HepG2 (cell line): ENCODE measurements around the gene FAM187B. TPM values are rescaled to one million over a fixed set of nuclear protein-coding genes. Genes with fewer than 3 reads are reported as not detected.

Source experiments
- ATAC-seq: fragments of 200-7000 bp; cut with Tn5 transposase; 3 replicates; pipeline ENCODE4 v1.9.1; 2020; ENCODE audit warnings: mild to moderate bottlenecking, moderate library complexity
- BruUV-seq: library from RNA; stranded (reverse); fragments of 400-500 nt; replicated peaks from 2 replicates; lab custom pipeline; 2021; lab: Mats Ljungman, UMichigan
- CTCF ChIA-PET: fragments of 300-600 bp; formaldehyde crosslinking; extraction: SDS; loops from one replicate; lab custom pipeline; 2021; ENCODE audit warnings: low total read pairs, inconsistent platforms, low intra/inter-chr PET ratio; lab: Yijun Ruan, JAX
- POLR2A ChIA-PET: fragments of 350-600 bp; sonication (Branson Sonifier 250); formaldehyde crosslinking; loops from one replicate; lab custom pipeline; 2020; ENCODE audit warnings: antibody characterized with exemption, inconsistent platforms; lab: Yijun Ruan, JAX
- DNase-seq: peaks from one replicate; pipeline ENCODE4 v3.0.0-alpha.2; 2015; ENCODE audit warnings: low spot score
- FAIRE-seq: peaks from 3 replicates; lab custom pipeline; 2011; peaks lifted over from hg19 to GRCh38; lab: Jason Lieb, UNC
- H2AFZ ChIP-seq: one replicate; pipeline ENCODE4 v1.6.1; 2011; ENCODE audit warnings: low read length, inconsistent platforms
- H3K27ac ChIP-seq: fragments of 300-600 bp; 3 replicates; pipeline ENCODE4 v1.8.0; 2011; ENCODE audit warnings: mixed run types, mild to moderate bottlenecking, mixed read lengths, low read length, inconsistent platforms; ENCODE audit not compliant: insufficient read depth; ENCODE audit errors: extremely low read length
- H3K27me3 ChIP-seq, 2 experiments: fragments of 200-600 bp in 1 of 2; 2 replicates in 1 of 2; 3 replicates in 1 of 2; pipeline versions ENCODE4 v1.6.0 to v1.8.0; 2011; ENCODE audit warnings: low read length in 2 of 2, mild to moderate bottlenecking in 2 of 2, moderate library complexity in 2 of 2, inconsistent platforms in 1 of 2; ENCODE audit not compliant: insufficient read depth in 2 of 2, control insufficient read depth in 1 of 2
- H3K36me3 ChIP-seq, 2 experiments: fragments of 200-600 bp in 1 of 2; replicated peaks in 1 of 2; 2 replicates in 1 of 2; 3 replicates in 1 of 2; pipeline versions ENCODE4 v1.5.1 to v1.8.0; 2011; ENCODE audit warnings: low read length in 2 of 2, inconsistent platforms in 1 of 2; ENCODE audit not compliant: insufficient read depth in 2 of 2, control insufficient read depth in 1 of 2
- H3K4me1 ChIP-seq: 2 replicates; pipeline ENCODE4 v1.5.1; 2012; ENCODE audit warnings: low read length, inconsistent platforms; ENCODE audit not compliant: insufficient read depth
- H3K4me2 ChIP-seq: 2 replicates; pipeline ENCODE4 v1.6.0; 2011; ENCODE audit warnings: low read depth, low read length, inconsistent platforms
- H3K4me3 ChIP-seq, 3 experiments: fragments of 200-600 bp in 1 of 3; sonication (generic), shearing (Covaris generic) in 1 of 3; replicated peaks in 1 of 3; 2 replicates each; pipeline ENCODE4 v1.5.1; 2011 to 2016; ENCODE audit warnings: low read length in 3 of 3, inconsistent platforms in 2 of 3, low read depth in 2 of 3, mild to moderate bottlenecking in 2 of 3, control low read depth in 1 of 3, mixed read lengths in 1 of 3; ENCODE audit not compliant: insufficient read depth in 1 of 3
- H3K79me2 ChIP-seq: one replicate; pipeline ENCODE4 v1.6.1; 2011; ENCODE audit warnings: low read length, inconsistent platforms; ENCODE audit not compliant: insufficient read depth
- H3K9ac ChIP-seq: 2 replicates; pipeline ENCODE4 v1.6.0; 2011; ENCODE audit warnings: mild to moderate bottlenecking, low read depth, low read length, inconsistent platforms; ENCODE audit not compliant: insufficient read depth
- H3K9me3 ChIP-seq: 2 replicates; pipeline ENCODE4 v1.5.1; 2012; ENCODE audit warnings: mild to moderate bottlenecking, low read length
- H4K20me1 ChIP-seq: 2 replicates; pipeline ENCODE4 v1.6.0; 2011; ENCODE audit warnings: inconsistent platforms, mild to moderate bottlenecking, low read length, moderate library complexity; ENCODE audit not compliant: insufficient read depth
- CEBPG ChIP-seq: IDR thresholded peaks from 2 replicates; pipeline ENCODE4 v1.6.1; 2016
- CENPT ChIP-seq: sonication (generic); formaldehyde crosslinking; IDR thresholded peaks from 2 replicates; pipeline ENCODE4 v1.8.0; 2022; ENCODE audit warnings: low read depth, mild to moderate bottlenecking, moderate library complexity, missing genetic modification reagents
- ERF ChIP-seq: IDR thresholded peaks from 2 replicates; pipeline ENCODE4 v1.6.1; 2018; ENCODE audit warnings: missing biosample characterization, missing genetic modification reagents
- HDAC1 ChIP-seq: sonication (generic); formaldehyde crosslinking; IDR thresholded peaks from 2 replicates; pipeline ENCODE4 v1.5.1; 2020; ENCODE audit warnings: mild to moderate bottlenecking, missing genetic modification reagents
- KDM2A ChIP-seq: sonication (generic); formaldehyde crosslinking; IDR thresholded peaks from 2 replicates; pipeline ENCODE4 v1.4.0; 2020; ENCODE audit warnings: low read depth, missing genetic modification reagents, borderline replicate concordance
- NR2F6 ChIP-seq, 2 experiments: IDR thresholded peaks; 2 replicates each; pipeline ENCODE4 v1.6.1; 2016; ENCODE audit warnings: antibody characterized with exemption in 1 of 2, mild to moderate bottlenecking in 1 of 2
- PAX8 ChIP-seq: sonication (generic); formaldehyde crosslinking; IDR thresholded peaks from 2 replicates; pipeline ENCODE4 v1.8.0; 2022; ENCODE audit warnings: mild to moderate bottlenecking, missing genetic modification reagents, borderline replicate concordance
- PPARG ChIP-seq: conservative IDR thresholded peaks from 2 replicates; pipeline ENCODE4 v1.6.1; 2016; ENCODE audit warnings: missing biosample characterization, missing genetic modification reagents
- SAP130 ChIP-seq: IDR thresholded peaks from 2 replicates; pipeline ENCODE4 v1.6.1; 2016; ENCODE audit warnings: low read depth
- SIX4 ChIP-seq: sonication (generic); formaldehyde crosslinking; IDR thresholded peaks from 2 replicates; pipeline ENCODE4 v1.4.0; 2020; ENCODE audit warnings: missing genetic modification reagents
- SPEN ChIP-seq: sonication (generic); formaldehyde crosslinking; IDR thresholded peaks from 2 replicates; pipeline ENCODE4 v1.5.1; 2020; ENCODE audit warnings: low read depth, mild to moderate bottlenecking, missing genetic modification reagents
- ZC3H4 ChIP-seq: sonication (generic); formaldehyde crosslinking; IDR thresholded peaks from 2 replicates; pipeline ENCODE4 v1.4.0; 2020; ENCODE audit warnings: missing genetic modification reagents, borderline replicate concordance
- ZNF530 ChIP-seq: sonication (generic); formaldehyde crosslinking; IDR thresholded peaks from 2 replicates; pipeline ENCODE4 v1.5.0; 2020; ENCODE audit warnings: low read depth, mild to moderate bottlenecking, missing genetic modification reagents
- ZNF724P ChIP-seq: sonication (generic); formaldehyde crosslinking; IDR thresholded peaks from 2 replicates; pipeline ENCODE4 v1.8.0; 2022; ENCODE audit warnings: missing genetic modification reagents, borderline replicate concordance
- WGBS: methylation state at CpG from one replicate; pipeline ENCODE4 v1.1.6; 2017; ENCODE audit warnings: low lambda C conversion rate; 5-methylcytosine and 5-hydroxymethylcytosine counted together
- in situ Hi-C: cut with HindIII; loops from 2 replicates; pipeline ENCODE4 v1.10.0; 2017; ENCODE audit warnings: low pct_unique_long_range_greater_than_20kb; ENCODE audit not compliant: extremely low pct_ligation_motif_present
- intact Hi-C: fragments of 100-400 bp; cut with micrococcal nuclease; formaldehyde crosslinking; loops from one replicate; pipeline ENCODE4 v1.10.0; 2022; ENCODE audit not compliant: unreplicated experiment
- polyA plus RNA-seq, 8 experiments: library from polyadenylated mRNA; depleted of rRNA in 3 of 8; stranded (reverse) in 7 of 8; unstranded in 1 of 8; fragments of >200 nt; fragmentation: Illumina TruSeq in 4 of 8; extraction: Trizol in 4 of 8; gene quantifications; 2 replicates each; pipeline versions ENCODE4 v1.2.1 to v1.2.3, GENCODE V29; 2011 to 2016; ENCODE audit warnings: low read depth in 4 of 8, missing spikeins in 1 of 8, mixed read lengths in 1 of 8; ENCODE audit not compliant: insufficient read depth in 1 of 8
- total RNA-seq, 5 experiments: library from RNA; depleted of rRNA; stranded (reverse); fragments of >200 nt; fragmentation: Illumina TruSeq; extraction: Trizol; gene quantifications; 2 replicates each; pipeline ENCODE4 v1.2.3, GENCODE V29; 2016; ENCODE audit warnings: low read depth in 1 of 5
- TF ChIP-seq, protein P1 (sequence below): sonication (generic); formaldehyde crosslinking; IDR thresholded peaks from 2 replicates; pipeline ENCODE4 v1.8.0; 2022; ENCODE audit warnings: mild to moderate bottlenecking, missing genetic modification reagents, moderate library complexity
- TF ChIP-seq, protein P2 (sequence below): sonication (generic); formaldehyde crosslinking; IDR thresholded peaks from 2 replicates; pipeline ENCODE4 v1.4.0; 2020; ENCODE audit warnings: missing genetic modification reagents

FAM187B gene
- total and polyA plus RNA-seq, 2 of the 13 experiments (the other 11 are each of a cell fraction or from before 2014, with no cell fraction given): not detected

DNA sequence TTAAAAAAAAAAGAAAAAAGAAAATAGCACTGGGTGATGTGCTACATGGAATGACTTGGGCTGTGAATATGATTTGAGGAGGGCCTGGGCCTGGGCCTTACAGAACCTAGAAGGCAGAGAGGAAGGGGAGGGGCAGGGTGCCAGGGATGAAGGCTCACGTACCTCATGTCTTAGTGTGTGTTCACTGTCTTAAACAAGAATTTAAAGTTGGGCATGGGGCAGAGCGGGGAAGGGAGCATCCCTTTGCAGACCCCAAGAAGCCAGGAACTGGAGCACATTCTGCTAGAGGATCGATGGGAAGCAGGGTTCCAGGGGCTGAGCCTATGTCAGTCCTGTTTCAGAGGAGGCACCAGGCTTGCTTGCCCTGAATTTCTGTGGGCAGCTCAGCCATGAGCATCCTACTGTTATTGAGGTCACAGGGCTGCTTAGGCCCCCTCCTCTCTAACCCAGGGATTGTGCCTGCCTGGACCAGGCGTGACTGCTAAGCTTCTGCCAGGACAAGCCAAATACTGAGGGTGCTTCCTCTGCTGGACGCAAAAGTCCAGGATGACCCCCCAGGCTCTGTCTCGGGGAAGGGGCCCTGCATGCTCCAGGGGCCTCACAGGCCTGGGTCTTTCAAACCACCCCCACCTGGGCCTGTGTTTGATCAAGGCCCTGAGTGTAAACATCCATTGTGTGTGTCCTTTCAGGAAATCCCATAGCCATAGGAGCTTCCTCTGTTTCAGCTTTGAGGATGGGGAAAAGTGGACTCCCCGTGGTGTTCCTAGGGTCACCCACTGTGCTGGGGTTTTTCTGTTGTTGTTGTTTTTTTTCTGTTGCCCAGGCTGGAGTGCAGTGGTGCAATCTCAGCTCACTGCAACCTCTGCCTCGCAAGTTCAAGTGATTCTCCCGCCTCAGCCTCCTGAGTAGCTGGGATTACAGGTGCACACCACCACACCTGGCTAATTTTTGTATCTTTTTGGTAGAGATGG lies 25.1 kb upstream of the FAM187B start:
- Histone ChIP-seq H3K4me1 (peaks cover 57% of the 10 kb centered on the region), H2AFZ (no peak overlapping the region), H3K27me3 (no peaks in the 10 kb centered on the region; a peak in 1 of 5 replicates), H3K36me3 (peaks cover 7 to 42% of the 10 kb centered on the region in 2 experiments; a peak in 3 of 5 replicates), H4K20me1 (peaks cover 3% of the 10 kb centered on the region; the same call in 1 of the 2 replicates), H3K9me3 (no peaks in the 10 kb centered on the region), H3K79me2 (peaks cover 24% of the 10 kb centered on the region), H3K27ac (peak overlapping the region; percentile 63), H3K9ac (no peak overlapping the region), H3K4me2 (peak overlapping the region; percentile 38), H3K4me3 (peak overlapping the region in 1 of 3 experiments; percentile 18; a peak in 1 of 6 replicates)
- CTCF ChIA-PET: no interaction called here
- FAIRE-seq: peak; percentile 57
- 42% methylated on average over 9 of the region's 9 CpGs for WGBS
- intact Hi-C loops: loop anchor here (1.0 kb wide), 1 partner anchor 16 kb away; no protein-coding TSS in a partner anchor
- DNase-seq: peak; percentile 79
- in situ Hi-C loops: no loop called here
- POLR2A ChIA-PET: interaction anchor here (1.9 kb wide), 1 partner anchor 12 kb away, joined by 19 read pairs; no protein-coding TSS in a partner anchor
- no TSS peak for BruUV-seq
- ATAC-seq: peak; percentile 69
- no peak for TF ChIP-seq ZC3H4 (CRISPR knock-in tag)
- TF ChIP-seq, protein P1, sequence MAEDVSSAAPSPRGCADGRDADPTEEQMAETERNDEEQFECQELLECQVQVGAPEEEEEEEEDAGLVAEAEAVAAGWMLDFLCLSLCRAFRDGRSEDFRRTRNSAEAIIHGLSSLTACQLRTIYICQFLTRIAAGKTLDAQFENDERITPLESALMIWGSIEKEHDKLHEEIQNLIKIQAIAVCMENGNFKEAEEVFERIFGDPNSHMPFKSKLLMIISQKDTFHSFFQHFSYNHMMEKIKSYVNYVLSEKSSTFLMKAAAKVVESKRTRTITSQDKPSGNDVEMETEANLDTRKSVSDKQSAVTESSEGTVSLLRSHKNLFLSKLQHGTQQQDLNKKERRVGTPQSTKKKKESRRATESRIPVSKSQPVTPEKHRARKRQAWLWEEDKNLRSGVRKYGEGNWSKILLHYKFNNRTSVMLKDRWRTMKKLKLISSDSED (CRISPR knock-in tag): no peak
- TF ChIP-seq, protein P2, sequence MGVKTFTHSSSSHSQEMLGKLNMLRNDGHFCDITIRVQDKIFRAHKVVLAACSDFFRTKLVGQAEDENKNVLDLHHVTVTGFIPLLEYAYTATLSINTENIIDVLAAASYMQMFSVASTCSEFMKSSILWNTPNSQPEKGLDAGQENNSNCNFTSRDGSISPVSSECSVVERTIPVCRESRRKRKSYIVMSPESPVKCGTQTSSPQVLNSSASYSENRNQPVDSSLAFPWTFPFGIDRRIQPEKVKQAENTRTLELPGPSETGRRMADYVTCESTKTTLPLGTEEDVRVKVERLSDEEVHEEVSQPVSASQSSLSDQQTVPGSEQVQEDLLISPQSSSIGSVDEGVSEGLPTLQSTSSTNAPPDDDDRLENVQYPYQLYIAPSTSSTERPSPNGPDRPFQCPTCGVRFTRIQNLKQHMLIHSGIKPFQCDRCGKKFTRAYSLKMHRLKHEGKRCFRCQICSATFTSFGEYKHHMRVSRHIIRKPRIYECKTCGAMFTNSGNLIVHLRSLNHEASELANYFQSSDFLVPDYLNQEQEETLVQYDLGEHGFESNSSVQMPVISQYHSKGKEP (CRISPR knock-in tag): no peak
- peak; percentile 60; the same call in 1 of the 2 replicates for TF ChIP-seq CEBPG (CRISPR knock-in tag)
- peak; percentile 47; the same call in 1 of the 2 replicates for TF ChIP-seq KDM2A (CRISPR knock-in tag)
- no peak for TF ChIP-seq ZNF530 (CRISPR knock-in tag)
- TF ChIP-seq SIX4 (CRISPR knock-in tag): no peak
- no peak for TF ChIP-seq ZNF724P (CRISPR knock-in tag)
- peak; percentile 81 for TF ChIP-seq SAP130
- peak; percentile 62; the same call in 1 of the 2 replicates for TF ChIP-seq PPARG
- TF ChIP-seq ERF (CRISPR knock-in tag): no peak; the same call in 1 of the 2 replicates
- TF ChIP-seq HDAC1: peak; percentile 80
- TF ChIP-seq NR2F6 (IDR thresholded peaks at IDR 0.05): peak; percentile 45; the same call in 1 of the 2 replicates
- TF ChIP-seq NR2F6 (CRISPR knock-in tag; IDR thresholded peaks at IDR 0.05): peak; percentile 69
- TF ChIP-seq CENPT: no peak
- TF ChIP-seq SPEN (CRISPR knock-in tag): peak; percentile 55; the same call in 1 of the 2 replicates
- no peak for TF ChIP-seq PAX8 (CRISPR knock-in tag)
